Measurements from ENCODE around the gene CNNM3.
"Not testable (repeated sequence)": the region's sequence is repeated elsewhere in the genome, so short reads cannot be mapped to it uniquely, and the experiment has no call there.

CNNM3 gene

DNA sequence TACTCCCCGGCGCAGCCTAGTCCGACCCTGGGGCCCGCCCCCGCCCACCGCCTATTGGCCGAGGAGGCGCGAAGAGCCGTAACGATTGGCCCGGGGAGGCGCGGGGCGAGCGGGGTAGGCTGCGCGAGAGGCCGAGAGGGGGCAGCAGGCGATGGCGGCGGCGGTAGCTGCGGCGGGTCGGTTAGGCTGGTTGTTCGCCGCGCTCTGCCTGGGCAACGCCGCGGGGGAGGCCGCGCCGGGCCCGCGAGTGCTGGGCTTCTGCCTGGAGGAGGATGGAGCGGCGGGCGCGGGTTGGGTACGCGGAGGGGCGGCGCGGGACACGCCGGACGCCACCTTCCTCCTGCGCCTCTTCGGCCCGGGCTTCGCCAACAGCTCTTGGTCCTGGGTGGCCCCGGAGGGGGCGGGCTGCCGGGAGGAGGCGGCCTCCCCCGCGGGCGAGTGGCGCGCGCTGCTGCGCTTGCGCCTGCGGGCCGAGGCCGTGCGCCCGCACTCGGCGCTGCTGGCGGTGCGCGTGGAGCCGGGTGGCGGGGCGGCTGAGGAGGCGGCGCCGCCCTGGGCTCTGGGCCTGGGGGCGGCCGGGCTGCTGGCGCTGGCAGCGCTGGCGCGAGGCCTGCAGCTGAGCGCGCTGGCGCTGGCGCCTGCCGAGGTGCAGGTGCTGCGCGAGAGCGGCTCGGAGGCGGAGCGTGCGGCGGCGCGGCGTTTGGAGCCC is at the start of gene CNNM3:
Gene CNNM3, plus strand, starts transcription at position 142 of the 709 bp plus-strand sequence. Its CDS starts 10 bp downstream, at position 152.
- DNase-seq = peak; percentile 97

DNA sequence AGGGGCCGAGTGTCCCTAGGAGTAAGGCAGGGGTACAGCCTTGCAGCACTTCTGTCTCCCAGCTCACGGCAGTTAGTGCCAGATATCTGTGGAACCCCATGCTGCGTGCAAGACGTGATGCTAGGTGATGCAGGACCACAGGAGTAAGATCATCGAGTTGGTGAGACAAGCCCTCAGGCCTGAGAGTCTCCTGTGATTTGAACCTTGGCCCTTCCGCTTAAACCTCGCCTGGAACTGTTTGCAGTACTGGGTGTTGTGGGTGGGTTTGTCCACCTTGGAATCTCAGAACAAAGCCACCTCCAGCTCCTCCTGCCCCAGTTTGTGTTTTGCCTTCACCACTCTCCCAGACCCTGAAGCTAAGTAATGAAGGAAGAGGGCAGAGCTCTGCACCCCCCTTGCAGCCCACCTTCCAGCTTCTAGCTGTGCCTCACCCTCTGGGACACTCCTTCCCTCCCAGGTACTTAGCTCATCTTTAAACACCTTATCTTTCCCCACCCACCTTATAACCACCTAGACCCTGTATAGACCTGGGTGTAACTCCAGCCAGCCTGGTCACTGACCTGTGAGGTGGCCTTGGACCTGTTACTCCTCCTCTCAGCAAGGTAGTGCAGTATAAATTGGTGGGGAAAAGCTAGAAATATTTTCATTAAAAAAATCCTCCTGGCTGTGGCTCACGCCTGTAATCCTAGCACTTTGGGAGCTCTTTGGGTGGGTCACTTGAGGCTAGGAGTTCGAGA is 48.8 kb upstream of the CNNM3 start:
- no peak for DNase-seq

DNA sequence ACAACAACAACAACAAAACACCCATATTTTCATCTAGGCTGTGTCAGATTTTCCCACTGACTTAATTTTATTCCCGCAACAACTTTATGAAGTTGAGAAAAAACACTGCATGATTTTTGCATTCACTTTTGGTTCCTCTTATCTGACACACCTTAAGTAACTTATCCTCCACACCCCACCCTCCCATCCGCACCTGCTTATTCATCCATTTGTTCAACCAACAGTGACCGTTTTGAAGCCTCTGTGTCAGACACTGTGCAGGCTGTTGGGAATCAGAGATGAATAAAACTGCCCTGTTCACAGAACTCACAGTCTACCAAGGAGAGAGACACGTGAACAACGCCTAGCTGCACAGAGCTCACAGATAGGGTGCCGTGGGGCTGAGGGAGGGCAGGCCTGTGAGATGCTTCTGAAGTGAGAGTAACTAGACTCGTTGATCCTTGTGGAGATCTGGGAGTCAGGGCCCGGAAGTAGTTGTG is 47.9 kb upstream of the CNNM3 start:
- DNase-seq = no peak

DNA sequence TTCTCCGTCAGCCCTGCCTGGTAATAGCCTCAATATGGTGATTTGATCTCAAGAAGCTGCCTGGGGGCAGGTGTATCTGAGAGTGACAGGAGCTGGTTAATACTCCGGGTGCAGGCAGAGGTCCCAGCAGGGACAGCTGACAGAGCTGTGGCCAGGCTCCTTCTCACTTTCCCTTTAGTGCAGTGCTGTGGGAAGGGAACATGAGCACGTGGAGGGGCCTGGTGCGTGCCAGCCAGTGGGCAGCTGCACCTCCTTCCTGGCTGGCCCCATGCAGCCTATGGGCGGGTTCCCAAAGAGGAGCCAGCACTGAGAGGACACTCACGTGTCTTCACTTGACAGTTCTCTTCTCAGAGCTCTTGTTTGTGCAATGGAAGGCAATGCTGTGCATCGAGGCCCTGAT is 46.3 kb upstream of the CNNM3 start:
- DNase-seq = no peak

DNA sequence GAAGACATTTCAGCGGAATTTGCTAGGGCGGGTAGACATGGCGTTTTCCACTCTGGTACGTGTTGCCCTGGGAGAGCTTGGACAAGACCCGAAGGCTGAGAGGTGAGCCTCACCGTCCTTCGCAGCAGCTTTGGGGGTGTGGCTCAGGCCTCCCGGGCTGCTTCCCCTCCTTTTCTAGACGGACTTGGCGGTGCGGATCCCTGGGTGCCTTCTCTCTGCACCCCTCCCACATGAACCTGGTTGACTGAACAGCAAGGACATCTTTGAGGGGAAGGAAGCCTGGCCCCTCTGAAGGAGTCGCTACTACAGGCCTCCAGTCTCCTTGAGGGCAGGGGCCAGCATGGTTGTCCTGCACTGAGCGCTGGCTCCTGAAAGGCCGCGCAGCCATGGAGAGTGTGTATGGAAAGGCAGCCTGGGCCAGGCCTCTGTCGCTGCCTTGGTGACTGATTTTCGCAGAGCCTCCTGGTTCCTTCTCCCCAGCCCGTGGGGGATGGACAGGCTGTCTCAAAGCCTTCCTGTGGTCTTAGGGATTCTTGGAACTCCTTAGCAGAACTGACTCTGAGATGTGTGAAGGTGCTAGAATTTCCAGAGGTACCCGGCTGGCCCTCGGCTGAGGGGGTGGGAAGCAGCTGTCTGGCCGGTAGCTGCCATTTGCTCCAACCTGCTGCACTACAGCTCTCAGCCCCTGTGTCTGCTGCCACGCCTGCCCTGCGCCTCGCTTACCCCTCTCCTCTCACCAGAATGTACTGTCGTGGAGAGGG is 45.4 kb upstream of the CNNM3 start:
- DNase-seq = no peak

DNA sequence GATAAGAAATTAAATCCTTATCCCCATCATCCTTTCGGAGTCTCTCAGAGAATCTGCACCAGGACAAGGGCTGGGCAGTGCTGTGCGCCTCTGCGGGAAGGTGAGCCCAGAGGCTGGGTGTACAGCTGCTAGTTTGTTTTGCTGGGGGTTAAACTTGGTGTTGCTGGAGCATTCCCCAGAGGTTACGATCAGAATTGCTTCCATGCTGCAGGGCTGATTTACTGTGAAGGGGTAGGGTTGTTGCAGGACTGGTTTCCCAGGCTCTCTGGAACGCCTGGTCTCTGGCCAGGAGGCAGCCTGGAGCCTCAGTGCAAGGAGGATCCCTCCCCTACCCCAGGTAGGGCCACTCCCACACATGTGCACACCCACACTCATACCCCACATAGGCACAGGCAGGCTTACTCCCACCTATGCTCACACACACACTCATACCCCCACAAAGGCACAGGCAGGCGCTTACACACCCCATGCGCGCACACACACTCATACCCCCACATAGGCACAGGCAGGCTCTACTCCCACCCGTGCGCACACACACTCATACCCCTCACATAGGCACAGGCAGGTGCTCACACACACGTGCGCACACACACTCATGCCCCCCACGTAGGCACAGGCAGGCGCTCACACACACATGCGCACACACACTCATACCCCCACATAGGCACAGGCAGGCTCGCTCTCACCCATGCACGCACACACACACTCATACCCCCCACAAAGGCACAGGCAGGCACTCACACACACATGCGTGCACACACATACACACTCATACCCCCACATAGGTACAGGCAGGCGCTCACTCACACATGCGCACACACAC is 44.1 kb upstream of the CNNM3 start:
- no peak for DNase-seq

DNA sequence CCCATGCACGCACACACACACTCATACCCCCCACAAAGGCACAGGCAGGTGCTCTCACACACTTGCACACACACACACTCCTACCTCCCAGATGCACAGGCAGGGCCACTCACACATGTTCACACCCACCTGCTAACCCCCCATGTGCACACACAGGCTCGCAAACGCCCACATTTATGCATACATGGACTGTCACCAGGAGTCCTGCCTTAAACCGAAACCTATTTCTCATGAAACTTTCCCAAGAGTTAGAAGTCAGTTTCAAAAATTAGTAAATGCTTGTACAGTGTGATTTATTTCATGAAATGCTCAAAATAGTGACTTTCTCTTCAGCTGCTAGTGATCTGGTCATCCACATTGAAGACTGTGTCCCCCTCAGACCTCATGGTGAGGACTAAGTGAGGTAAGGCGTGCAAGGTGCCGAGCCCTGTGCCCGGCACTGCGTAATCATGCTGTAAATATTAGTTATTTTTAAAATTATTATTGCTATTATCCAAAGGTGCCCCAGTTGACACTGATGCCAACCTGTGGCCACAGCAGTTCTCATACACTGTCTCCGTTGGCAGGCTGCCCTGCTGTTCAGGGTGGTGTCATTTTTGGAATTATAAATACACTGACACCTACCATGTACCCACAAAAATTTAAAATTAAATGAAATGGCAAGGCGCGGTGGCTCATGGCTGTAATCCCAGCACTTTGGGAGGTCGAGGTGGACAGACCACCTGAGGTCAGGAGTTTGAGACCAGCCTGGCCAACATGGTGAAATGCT is 43.0 kb upstream of the CNNM3 start:
- no peak for DNase-seq

DNA sequence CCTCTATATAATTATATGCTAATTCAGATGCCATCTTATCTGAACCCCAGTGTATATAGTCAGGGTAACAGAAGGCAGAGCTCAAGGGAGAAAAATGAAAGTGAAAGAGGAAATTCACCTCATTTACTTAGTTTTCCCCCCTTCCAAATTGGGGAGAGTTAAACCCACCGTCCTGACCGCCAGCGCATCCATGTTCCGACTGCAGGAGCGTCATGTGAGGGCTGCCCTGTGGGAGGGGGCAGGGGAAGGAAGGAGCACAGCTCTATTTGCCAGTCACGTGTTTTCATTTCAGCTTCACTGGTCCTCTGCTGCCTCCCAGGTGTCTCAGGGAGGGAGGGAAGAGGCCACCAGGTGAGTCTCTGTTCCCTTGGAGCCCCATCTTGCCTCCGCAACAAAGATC is 42.1 kb upstream of the CNNM3 start:
- DNase-seq = no peak

DNA sequence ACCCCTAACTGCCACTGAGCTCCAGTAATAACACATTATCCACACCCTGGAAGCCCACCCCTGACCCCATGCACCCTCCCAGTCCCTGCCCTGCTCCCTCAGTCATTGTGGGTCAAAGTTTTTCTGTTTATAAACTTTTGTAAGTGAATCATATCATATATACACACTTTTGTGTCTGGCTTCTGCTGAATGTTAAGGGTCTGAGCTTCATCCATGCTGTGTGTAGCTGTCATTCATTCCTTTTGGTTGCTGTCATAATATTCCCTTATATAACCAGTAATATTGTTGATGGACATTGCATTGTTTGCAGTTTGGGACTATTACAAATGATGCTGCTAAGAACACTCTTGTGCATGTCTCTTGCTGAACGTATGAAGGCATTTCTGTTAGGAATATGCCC is 40.9 kb upstream of the CNNM3 start:
- DNase-seq = no peak

DNA sequence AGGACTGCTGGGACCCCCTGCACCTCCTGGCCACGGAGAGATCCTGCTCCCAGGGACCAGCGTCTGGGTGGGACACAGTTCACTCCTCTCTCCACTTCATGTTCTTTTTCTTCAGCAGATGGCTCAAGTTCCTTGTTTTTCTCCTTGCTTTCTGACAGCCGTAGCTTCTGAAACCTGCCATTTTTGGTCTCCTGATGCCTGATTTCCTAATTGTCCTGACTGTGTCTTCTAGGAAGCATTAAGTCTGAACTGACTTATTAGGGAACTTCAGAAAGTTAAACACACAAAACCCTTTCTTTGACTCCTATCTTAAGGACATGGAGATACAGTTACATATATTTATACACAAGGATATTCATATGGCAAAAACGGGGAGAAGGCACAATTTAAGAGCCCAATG is 32.7 kb upstream of the CNNM3 start:
- no peak for DNase-seq

DNA sequence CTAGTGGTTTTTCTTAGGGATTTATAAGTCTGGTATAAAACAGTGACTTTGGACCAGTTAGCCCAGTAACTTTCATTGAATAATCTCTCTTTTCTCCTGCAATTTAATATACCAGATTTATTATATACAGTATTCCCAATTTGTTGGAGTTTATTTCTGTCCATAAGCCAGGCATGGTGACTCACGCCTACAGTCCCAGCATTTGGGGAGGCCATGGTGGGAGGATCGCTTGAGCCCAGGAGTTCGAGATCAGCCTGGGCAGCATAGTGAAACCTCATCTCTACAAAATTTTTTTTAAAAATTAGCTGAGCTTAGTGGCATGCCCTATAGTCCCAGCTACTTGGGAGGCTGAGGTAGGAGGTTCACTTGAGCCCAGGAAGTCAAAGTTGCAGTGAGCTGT is 28.7 kb upstream of the CNNM3 start:
- no peak for DNase-seq

DNA sequence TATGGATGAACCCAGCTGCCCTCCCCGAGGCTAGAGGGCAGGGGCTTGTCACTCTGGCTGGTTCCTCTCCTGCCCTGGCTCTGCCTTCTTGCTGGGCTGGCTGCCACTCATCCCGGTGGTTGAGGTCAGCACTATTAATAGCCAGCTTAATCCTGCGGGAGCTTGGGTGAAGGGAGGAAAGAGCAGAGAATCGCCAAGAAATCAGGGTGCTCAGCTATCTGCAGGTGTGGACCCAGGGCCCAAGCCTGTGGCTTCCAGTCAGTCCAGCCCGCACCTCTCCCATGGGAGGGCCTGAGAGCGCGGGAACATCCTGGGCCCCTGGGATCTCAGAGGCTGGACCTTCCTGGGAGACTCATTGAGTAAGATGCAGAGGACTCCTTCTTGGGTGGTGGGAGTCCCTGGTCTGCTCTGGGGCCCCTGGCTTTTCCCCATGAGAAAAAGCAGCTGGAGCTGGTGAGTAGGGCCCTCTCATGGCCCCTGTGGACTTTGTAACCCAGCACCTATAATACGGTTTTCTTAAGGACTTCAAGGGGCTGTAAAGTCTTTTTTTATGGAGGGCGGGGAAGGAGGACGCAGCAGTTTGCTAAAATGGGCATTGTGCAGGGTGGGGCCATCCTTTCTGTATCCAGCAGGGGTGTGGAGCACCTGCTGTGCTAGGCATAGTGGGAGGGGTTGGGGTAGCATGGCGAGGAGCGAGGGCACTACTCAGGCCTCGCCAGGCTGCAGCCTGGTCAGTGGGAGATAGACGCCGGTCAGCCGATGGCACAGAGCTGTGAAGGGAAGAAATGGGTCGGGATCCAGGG is 27.4 kb upstream of the CNNM3 start:
- peak; percentile 87 for DNase-seq

DNA sequence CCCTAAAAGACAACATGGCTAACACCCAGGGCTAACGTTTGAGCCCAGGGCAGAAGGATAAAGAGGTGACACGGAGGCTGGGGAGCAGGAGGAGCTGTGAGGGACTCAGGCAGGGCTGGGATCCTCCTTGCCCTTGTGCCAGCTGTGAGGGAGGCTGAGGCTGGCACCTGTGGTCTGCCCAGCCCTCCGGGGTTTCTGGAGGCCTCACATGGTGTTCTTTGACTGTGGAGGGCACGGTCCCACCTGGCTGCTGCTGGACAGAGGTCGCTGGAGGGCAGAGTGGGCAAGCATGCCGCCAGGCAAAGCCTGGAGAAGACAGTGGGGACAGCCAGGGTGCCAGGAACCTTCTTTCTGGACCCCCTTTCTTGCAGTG is 26.8 kb upstream of the CNNM3 start:
- no peak for DNase-seq

DNA sequence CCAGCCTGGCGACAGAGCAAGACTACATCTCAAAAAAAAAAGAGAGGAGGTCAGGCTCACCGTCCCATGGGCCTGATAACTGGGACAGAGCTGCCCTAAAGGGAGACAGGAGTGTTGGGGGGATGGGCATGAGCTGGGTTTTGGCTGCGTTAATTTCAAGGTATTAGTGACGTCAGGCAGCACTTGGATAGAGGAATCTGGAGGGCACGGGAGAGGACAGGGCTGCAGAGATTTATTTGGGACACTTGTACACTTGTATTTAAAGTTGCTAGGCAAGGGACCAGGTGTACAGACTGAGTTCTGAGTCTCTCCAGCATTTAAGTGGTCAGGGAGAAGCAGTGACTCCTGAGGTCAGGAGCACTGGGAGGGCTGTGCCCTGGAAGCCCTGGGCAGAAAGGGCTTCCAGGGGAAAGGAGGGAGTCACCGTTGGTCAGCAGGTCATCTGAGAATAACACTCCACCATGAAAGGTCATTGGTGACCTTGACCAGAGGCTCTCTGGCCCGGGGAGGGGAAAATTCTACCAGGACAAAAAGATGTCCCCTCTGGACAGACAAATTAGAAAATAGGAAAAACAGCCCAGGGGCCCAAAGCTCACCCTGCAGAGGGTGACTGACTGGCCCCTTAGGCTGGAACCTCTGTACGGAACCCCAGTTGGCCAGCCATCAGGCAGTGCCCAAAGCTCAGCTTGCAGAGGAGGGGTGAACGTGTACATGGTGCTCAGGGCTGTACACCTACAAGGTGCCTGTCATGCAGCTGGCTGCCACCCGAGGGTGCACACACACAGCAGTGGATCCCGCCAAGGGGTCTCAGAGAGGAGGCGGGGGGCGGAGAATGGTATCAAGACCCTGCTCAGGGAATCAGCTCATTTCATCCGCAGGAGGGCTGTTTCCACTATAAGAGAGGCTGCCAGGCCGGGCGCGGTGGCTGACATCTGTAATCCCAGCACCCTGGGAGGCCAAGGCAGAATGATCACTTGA is 23.0 kb upstream of the CNNM3 start:
- DNase-seq = peak; percentile 52

DNA sequence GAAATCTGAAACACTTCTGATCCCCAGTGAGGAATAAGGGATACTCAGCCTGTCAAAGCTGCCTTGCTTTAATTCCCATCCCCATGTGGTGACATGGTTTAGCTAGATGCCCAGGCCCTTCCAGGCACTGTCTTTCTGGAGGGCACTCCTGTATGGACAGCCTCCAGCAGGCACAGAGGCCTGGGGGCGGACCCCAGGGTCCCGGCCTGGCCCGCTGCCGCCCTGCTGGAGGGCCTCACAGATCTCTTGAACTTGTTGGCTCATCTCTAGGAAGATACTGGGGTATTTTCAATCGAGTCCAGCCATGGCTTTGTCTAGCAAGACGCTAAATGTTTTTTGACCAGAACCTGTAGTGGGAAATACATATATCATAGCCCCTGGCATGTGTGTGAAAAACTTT is 21.0 kb upstream of the CNNM3 start:
- DNase-seq = no peak

DNA sequence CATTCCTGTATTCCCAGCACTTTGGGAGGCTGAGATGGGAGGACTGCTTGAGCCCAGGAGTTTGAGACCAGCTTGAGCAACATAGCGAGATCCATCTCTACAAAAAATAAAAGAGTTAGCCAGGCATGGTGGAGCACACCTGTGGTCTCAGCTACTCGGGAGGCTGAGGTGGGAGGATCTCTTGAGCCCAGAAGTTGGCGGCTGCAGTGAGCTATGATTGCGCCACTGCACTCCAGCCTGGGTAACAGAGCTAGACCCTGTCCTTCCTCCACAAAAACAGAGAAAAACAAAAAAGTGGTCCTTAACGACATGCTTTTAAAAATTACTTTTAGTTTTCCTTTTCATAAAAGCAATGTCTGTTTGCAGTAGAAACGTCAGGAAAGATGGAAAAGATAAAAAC is 19.6 kb upstream of the CNNM3 start:
- not testable (repeated sequence) for DNase-seq

DNA sequence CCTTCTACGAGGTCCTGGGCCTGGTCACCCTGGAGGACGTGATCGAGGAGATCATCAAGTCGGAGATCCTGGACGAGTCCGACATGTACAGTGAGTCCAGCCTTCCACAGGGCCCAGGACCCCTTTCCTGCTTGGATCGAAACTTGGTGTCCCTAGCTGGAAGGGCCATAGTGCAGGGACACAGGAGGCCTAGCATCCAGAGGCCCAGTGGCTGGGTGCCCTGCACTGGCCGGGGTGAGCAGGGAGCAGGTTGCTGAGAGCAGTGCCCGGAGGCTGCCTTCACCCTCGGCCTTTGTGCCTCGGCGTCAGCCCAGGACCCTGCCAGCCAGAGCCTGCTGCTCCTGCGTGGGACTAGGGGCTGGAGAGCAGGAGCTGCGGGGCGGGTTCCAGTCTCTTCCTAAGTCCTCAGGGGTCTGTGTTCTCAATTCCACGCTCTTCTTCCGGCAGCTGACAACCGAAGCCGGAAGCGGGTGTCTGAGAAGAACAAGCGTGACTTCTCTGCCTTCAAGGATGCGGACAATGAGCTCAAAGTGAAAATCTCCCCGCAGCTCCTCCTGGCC is 18.9 kb upstream of the CNNM3 start:
- DNase-seq = no peak

DNA sequence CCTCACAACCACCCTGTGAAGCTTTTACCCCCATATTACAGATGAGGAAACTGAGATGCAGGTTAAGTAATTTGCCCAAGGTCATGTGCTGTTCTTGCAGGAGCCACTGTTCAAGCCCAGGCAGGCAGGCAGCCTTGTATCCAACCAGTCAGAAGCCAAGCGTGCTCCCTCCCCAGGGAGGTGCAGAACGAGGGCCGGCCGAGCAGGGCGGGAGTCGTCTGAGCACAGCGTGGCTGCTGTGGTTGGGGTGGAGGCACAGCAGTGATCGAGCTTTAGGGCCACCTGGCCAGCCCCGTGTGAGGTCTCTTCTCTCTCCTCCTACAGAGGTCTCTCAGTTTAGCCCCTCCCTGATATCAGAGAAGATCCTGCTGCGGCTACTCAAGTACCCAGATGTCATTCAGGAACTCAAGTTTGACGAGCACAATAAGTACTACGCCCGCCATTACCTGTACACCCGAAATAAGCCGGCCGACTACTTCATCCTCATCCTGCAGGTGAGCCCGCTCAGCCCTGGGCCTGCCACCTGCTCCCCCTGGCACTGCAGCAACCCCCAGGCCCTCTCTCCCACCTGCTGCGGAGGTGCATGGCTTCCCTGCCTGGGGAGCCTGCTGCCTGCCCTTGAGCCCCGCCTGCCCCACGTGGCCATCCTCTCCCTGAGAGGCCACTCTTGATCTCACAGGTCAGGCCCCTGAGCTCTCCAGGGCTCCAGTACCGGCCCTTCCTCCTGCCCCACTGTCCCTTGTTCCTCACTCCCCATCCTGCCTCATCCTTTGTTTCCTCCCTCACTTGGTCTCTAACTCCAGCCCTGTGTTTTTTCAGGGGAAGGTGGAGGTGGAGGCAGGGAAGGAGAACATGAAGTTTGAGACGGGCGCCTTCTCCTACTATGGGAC is 17.1 kb upstream of the CNNM3 start:
- DNase-seq = no peak

DNA sequence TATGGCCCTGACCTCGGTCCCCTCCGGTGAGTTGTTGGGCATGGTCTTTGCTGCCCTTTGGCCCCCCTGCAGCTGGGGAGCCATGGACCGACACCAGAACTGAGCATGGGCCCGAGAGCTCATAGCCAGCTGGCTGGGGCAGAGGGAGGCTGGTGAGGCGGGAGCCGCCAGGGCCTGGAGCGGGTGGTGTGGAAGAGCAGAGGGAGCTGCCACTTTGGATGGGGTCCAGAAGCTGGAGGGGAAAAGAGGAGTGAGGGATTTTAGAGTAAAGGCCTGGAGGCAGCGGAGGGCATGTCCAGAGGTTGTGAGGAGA is 16.5 kb upstream of the CNNM3 start:
- no peak for DNase-seq
